ENCODE results near the gene PRICKLE1. TPM values are rescaled to one million over a fixed set of nuclear protein-coding genes. Genes with fewer than 3 reads are reported as not detected.

Gene PRICKLE1
- total and polyA plus RNA-seq, 2 donors (not counting 3 experiments of a cell fraction or from before 2014, with no cell fraction given) = 34.3 to 86.0 TPM

- H3K79me2 ChIP-seq (ENCODE audit: control insufficient read depth, insufficient read depth, low read length) = peaks cover 83% of the 10 kb centered on the region
- CTCF ChIA-PET = interaction anchor here (1.1 to 3.2 kb wide), 9 partner anchors 9 to 764 kb away, joined by 3 to 12 read pairs (median 4); no protein-coding TSS in a partner anchor
Measured at GRCh38 chr12:42574851-42575266, 14.7 kb downstream of the PRICKLE1 start.

More at GRCh38 chr12:42574851-42575266, 14.7 kb downstream of the PRICKLE1 start:
- TF ChIP-seq CTCF (IDR thresholded peaks at IDR 0.05; ENCODE audit: extremely low read depth in 1 of 2, insufficient read depth in 1 of 2, low read depth in 1 of 2, low read length in 2 of 2) = no peak
- TF ChIP-seq POLR2A (IDR thresholded peaks at IDR 0.05; ENCODE audit: low read depth, low read length) = no peak
- no peak for TF ChIP-seq JUN (IDR thresholded peaks at IDR 0.05; ENCODE audit: borderline replicate concordance, insufficient read depth, insufficient read length, low read depth)
- no peak for TF ChIP-seq MYC (IDR thresholded peaks at IDR 0.05; ENCODE audit: low read depth, low read length)
- no peak for TF ChIP-seq POLR2AphosphoS5 (IDR thresholded peaks at IDR 0.05; ENCODE audit: insufficient read depth, low read depth, low read length)
- TF ChIP-seq EZH2 (IDR thresholded peaks at IDR 0.05; ENCODE audit: borderline replicate concordance, low read depth, low read length, severe bottlenecking) = no peak
- FAIRE-seq (no peak), DNase-seq (ENCODE audit: low read depth, low spot score) (peak; percentile 37)
- no peak overlapping the region for H2AFZ ChIP-seq (ENCODE audit: low read depth, low read length)
- intact Hi-C loops (cut with micrococcal nuclease) (loop anchor here (10.0 kb wide), 2 partner anchors 200 to 340 kb away; partner anchors contain the start of gene YAF2), dilution Hi-C loops (cut with MboI; ENCODE audit: extremely low pct_ligation_motif_present, low sequenced_read_pairs) (no loop called here)
- no peaks in the 10 kb centered on the region for H3K9me1 ChIP-seq (replicated peaks; ENCODE audit: control insufficient read depth, extremely low read depth, insufficient read depth, low read length)
- POLR2A ChIA-PET = interaction anchor here (0.7 to 1.5 kb wide), 2 partner anchors 9 to 1435 kb away, joined by 4 to 5 read pairs; no protein-coding TSS in a partner anchor
- peak overlapping the region; percentile 12 for H3K9ac ChIP-seq (replicated peaks; ENCODE audit: extremely low read depth, insufficient read depth, low read length)
- H3K9me3 ChIP-seq (replicated peaks; ENCODE audit: control insufficient read depth, insufficient read depth, low read length) = no peaks in the 10 kb centered on the region
- H3K4me1 ChIP-seq (ENCODE audit: control insufficient read depth, extremely low read depth, insufficient read depth, low read length) = peaks cover 59% of the 10 kb centered on the region
- H3K27me3 ChIP-seq (ENCODE audit: control insufficient read depth in 2 of 2, insufficient read depth in 2 of 2, low read length in 2 of 2) = no peaks in the 10 kb centered on the region
- H3K4me2 ChIP-seq (ENCODE audit: insufficient read depth, low read length) = peak overlapping the region; percentile 47
- peaks cover 8% of the 10 kb centered on the region for H4K20me1 ChIP-seq (replicated peaks; ENCODE audit: control insufficient read depth, extremely low read depth, insufficient read depth, low read length)
- BruUV-seq (replicated peaks) = no TSS peak
- peak overlapping the region; percentile 35 for H3K27ac ChIP-seq (ENCODE audit: insufficient read depth, low read depth, low read length)
- H3K4me3 ChIP-seq (replicated peaks in 1 of 3; ENCODE audit: insufficient read depth in 1 of 3, low read depth in 1 of 3, low read length in 3 of 3) = no peak overlapping the region
- H3K36me3 ChIP-seq (ENCODE audit: control insufficient read depth in 2 of 2, extremely low read depth in 1 of 2, insufficient read depth in 2 of 2, low read length in 2 of 2) = peaks cover 0 to 2% of the 10 kb centered on the region in 2 experiments

Measured in endothelial cell of umbilical vein (primary cell).